ENCODE results near the gene SAP30BP.
A peak's percentile ranks its signal among the peaks of the same experiment; 100 is the strongest.

Gene SAP30BP

GRCh38 chr17:75673487-75673886, 6.3 kb downstream of the SAP30BP start:
- no peak for DNase-seq (ENCODE audit: low read depth)
- no peak overlapping the region for H3K4me3 ChIP-seq (ENCODE audit: low read length)
- TF ChIP-seq CTCF (conservative IDR thresholded peaks at IDR 0.05; ENCODE audit: low read length): no peak

- H3K4me3 ChIP-seq (ENCODE audit: low read length): no peak overlapping the region
- no peak for DNase-seq (ENCODE audit: low read depth)
- no peak for TF ChIP-seq CTCF (conservative IDR thresholded peaks at IDR 0.05; ENCODE audit: low read length)
These were observed 9.3 kb downstream of the SAP30BP start for GRCh38 chr17:75676461-75676860.

GRCh38 chr17:75679706-75680211, 12.6 kb downstream of the SAP30BP start:
- H3K4me3 ChIP-seq (ENCODE audit: low read length): no peak overlapping the region
- peak; percentile 42 for DNase-seq (ENCODE audit: low read depth)

GRCh38 chr17:75680431-75680830, 13.3 kb downstream of the SAP30BP start:
- no peak for DNase-seq (ENCODE audit: low read depth)
- TF ChIP-seq CTCF (conservative IDR thresholded peaks at IDR 0.05; ENCODE audit: low read length): no peak
- no peak overlapping the region for H3K4me3 ChIP-seq (ENCODE audit: low read length)

More at GRCh38 chr17:75679706-75680211, 12.6 kb downstream of the SAP30BP start:
- peak; percentile 42 for TF ChIP-seq CTCF (conservative IDR thresholded peaks at IDR 0.05; ENCODE audit: low read length)

- TF ChIP-seq CTCF (conservative IDR thresholded peaks at IDR 0.05; ENCODE audit: low read length): no peak
- no peak overlapping the region for H3K4me3 ChIP-seq (ENCODE audit: low read length)
- peak; percentile 52 for DNase-seq (ENCODE audit: low read depth)
These were observed 14.2 kb downstream of the SAP30BP start for GRCh38 chr17:75681289-75681688.

- TF ChIP-seq CTCF (conservative IDR thresholded peaks at IDR 0.05; ENCODE audit: low read length): no peak
- no peak overlapping the region for H3K4me3 ChIP-seq (ENCODE audit: low read length)
- peak; percentile 36 for DNase-seq (ENCODE audit: low read depth)
These were observed 16.4 kb downstream of the SAP30BP start for GRCh38 chr17:75683583-75683982.

- TF ChIP-seq CTCF (conservative IDR thresholded peaks at IDR 0.05; ENCODE audit: low read length): no peak
- H3K4me3 ChIP-seq (ENCODE audit: low read length): no peak overlapping the region
- DNase-seq (ENCODE audit: low read depth): no peak
These were observed 17.1 kb downstream of the SAP30BP start for GRCh38 chr17:75684249-75684648.

All from AG10803 (cell line).